Chondrocyte (in vitro differentiated cells): ENCODE results near the gene MMD. TPM values are rescaled to one million over a fixed set of nuclear protein-coding genes. Genes with fewer than 3 reads are reported as not detected.
"Not testable (repeated sequence)": the region's sequence is repeated elsewhere in the genome, so short reads cannot be mapped to it uniquely, and the experiment has no call there.

Source experiments
- DNase-seq: peaks from one replicate; pipeline ENCODE4 v3.0.0; 2021; ENCODE audit warnings: mixed read lengths, low spot score
- H3K27ac Mint-ChIP-seq: one replicate; pipeline ENCODE4 v1.8.0; 2021; ENCODE audit warnings: mild to moderate bottlenecking, moderate library complexity, mixed read lengths; ENCODE audit not compliant: unreplicated experiment
- H3K27me3 Mint-ChIP-seq: 2 replicates; pipeline ENCODE4 v1.8.0; 2021; ENCODE audit warnings: low read depth, mixed read lengths
- H3K36me3 Mint-ChIP-seq: 2 replicates; pipeline ENCODE4 v1.8.0; 2021; ENCODE audit warnings: low read depth, mixed read lengths
- H3K4me1 Mint-ChIP-seq: 2 replicates; pipeline ENCODE4 v1.8.0; 2021; ENCODE audit warnings: low read depth, mild to moderate bottlenecking, mixed read lengths
- H3K4me3 Mint-ChIP-seq: one replicate; pipeline ENCODE4 v1.8.0; 2021; ENCODE audit warnings: mild to moderate bottlenecking, moderate library complexity, mixed read lengths; ENCODE audit not compliant: unreplicated experiment
- H3K9me3 Mint-ChIP-seq: 2 replicates; pipeline ENCODE4 v1.8.0; 2021; ENCODE audit warnings: low read depth, mixed read lengths
- CTCF ChIP-seq: fragments of 200-600 bp; sonication (generic); IDR thresholded peaks from 2 replicates; pipeline ENCODE4 v1.5.0; 2021; ENCODE audit warnings: antibody characterized with exemption, mild to moderate bottlenecking, moderate library complexity
- total RNA-seq: library from RNA; stranded (reverse); gene quantifications from 3 replicates; pipeline ENCODE4 v1.2.1, GENCODE V29; 2021

The MMD gene
- total RNA-seq, 1 donor from 2014 or later = 8.2 TPM

GRCh38 chr17:55424893-55425540, 3.4 kb upstream of the MMD start:
- H3K27me3 Mint-ChIP-seq = peaks cover 28% of the 10 kb centered on the region
- H3K36me3 Mint-ChIP-seq = no peaks in the 10 kb centered on the region
- H3K9me3 Mint-ChIP-seq = no peaks in the 10 kb centered on the region
- no peak overlapping the region for H3K27ac Mint-ChIP-seq
- TF ChIP-seq CTCF = no peak
- peaks cover 11% of the 10 kb centered on the region for H3K4me1 Mint-ChIP-seq
- no peak overlapping the region for H3K4me3 Mint-ChIP-seq
- no peak for DNase-seq

- TF ChIP-seq CTCF = no peak
- H3K27ac Mint-ChIP-seq = no peak overlapping the region
Measured at GRCh38 chr17:55423535-55423934, 1.9 kb upstream of the MMD start.

GRCh38 chr17:55422828-55423164, 1.2 kb upstream of the MMD start:
- DNase-seq, H3K36me3 Mint-ChIP-seq, H3K27ac Mint-ChIP-seq, H3K9me3 Mint-ChIP-seq, H3K4me3 Mint-ChIP-seq: not testable (repeated sequence)
- H3K27me3 Mint-ChIP-seq = peaks cover 23% of the 10 kb centered on the region
- H3K4me1 Mint-ChIP-seq = peaks cover 11% of the 10 kb centered on the region

More at GRCh38 chr17:55423535-55423934, 1.9 kb upstream of the MMD start:
- no peak for DNase-seq
- H3K27me3 Mint-ChIP-seq = peaks cover 28% of the 10 kb centered on the region
- peaks cover 11% of the 10 kb centered on the region for H3K4me1 Mint-ChIP-seq
- no peak overlapping the region for H3K4me3 Mint-ChIP-seq
- H3K36me3 Mint-ChIP-seq = no peaks in the 10 kb centered on the region
- peaks cover 3% of the 10 kb centered on the region for H3K9me3 Mint-ChIP-seq

- Mint-ChIP-seq H3K27me3 (peaks cover 22% of the 10 kb centered on the region), H3K4me3 (peak overlapping the region; percentile 82), H3K27ac (no peak overlapping the region), H3K9me3 (peaks cover 3% of the 10 kb centered on the region), H3K36me3 (peaks cover 2% of the 10 kb centered on the region), H3K4me1 (peaks cover 11% of the 10 kb centered on the region)
- TF ChIP-seq CTCF = no peak
- DNase-seq = peak; percentile 84
Measured at GRCh38 chr17:55420776-55421178, 858 bp downstream of the MMD start.

- peaks cover 17% of the 10 kb centered on the region for H3K27me3 Mint-ChIP-seq
- peak overlapping the region; percentile 82 for H3K4me3 Mint-ChIP-seq
- no peak for TF ChIP-seq CTCF
- no peak for DNase-seq
- peaks cover 2% of the 10 kb centered on the region for H3K36me3 Mint-ChIP-seq
- H3K4me1 Mint-ChIP-seq = peaks cover 11% of the 10 kb centered on the region
- H3K27ac Mint-ChIP-seq = no peak overlapping the region
- peaks cover 3% of the 10 kb centered on the region for H3K9me3 Mint-ChIP-seq
Measured at GRCh38 chr17:55420067-55420775, 1.4 kb downstream of the MMD start.
